ENCODE measurements around the gene KRTAP4-16.
"Not testable (repeated sequence)": the region's sequence is repeated elsewhere in the genome, so short reads cannot be mapped to it uniquely, and the experiment has no call there.

Gene KRTAP4-16

DNA sequence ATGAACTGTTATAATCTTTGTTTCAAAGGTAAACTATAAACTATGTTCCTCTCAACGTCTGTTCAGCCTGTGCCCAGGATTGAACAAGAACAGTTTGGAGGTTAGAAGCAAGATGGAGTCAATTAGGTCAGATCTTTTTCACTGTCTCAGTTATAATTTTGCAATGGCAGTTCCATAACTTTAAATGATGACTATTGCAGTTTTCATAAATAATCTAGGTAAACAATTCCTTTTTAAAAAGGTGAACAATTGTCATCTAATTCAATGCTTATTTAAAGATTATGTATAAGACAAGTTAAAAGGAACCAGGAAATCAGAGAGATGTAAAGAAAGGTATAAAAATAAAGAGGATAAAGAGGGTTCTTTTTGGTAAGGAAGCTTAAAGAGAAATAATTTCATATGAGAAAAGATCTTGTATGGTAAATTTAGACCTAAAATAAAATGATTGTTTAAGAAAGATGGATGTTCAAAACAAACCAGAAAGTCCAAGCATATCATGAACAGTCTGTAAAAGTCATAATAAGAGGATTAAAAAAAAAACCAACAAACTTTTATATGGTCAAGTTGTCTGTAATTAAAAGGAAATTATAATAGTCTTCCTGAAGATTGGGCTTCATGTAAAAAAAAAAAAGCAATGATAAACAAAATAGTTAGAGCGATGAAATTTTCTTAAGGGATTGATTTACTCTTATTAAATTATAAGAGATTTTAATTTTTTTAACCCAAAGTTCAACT lies 9.3 kb upstream of the KRTAP4-16 start:
- H3K79me2 ChIP-seq (ENCODE audit: insufficient read depth, low read length): no peaks in the 10 kb centered on the region
- no peak overlapping the region for H3K4me3 ChIP-seq (ENCODE audit: low read length, poor library complexity, severe bottlenecking)
- no peak overlapping the region for H3K9ac ChIP-seq (ENCODE audit: low read depth, low read length, poor library complexity, severe bottlenecking)
- H3K4me2 ChIP-seq (ENCODE audit: low read depth, low read length, poor library complexity, severe bottlenecking): no peak overlapping the region
- no peaks in the 10 kb centered on the region for H3K36me3 ChIP-seq (ENCODE audit: insufficient read depth, low read length)
- H3K27me3 ChIP-seq (ENCODE audit: insufficient read depth, low read length, poor library complexity, severe bottlenecking): no peaks in the 10 kb centered on the region
- H4K20me1 ChIP-seq (ENCODE audit: insufficient read depth, low read length, poor library complexity, severe bottlenecking): no peaks in the 10 kb centered on the region
- no peak overlapping the region for H2AFZ ChIP-seq (ENCODE audit: low read length)
- H3K9me2 ChIP-seq (replicated peaks; ENCODE audit: low read depth, low read length): no peaks in the 10 kb centered on the region
- peaks cover 32% of the 10 kb centered on the region for H3K4me1 ChIP-seq (ENCODE audit: insufficient read depth, low read length, poor library complexity, severe bottlenecking)
- TF ChIP-seq, protein P1, sequence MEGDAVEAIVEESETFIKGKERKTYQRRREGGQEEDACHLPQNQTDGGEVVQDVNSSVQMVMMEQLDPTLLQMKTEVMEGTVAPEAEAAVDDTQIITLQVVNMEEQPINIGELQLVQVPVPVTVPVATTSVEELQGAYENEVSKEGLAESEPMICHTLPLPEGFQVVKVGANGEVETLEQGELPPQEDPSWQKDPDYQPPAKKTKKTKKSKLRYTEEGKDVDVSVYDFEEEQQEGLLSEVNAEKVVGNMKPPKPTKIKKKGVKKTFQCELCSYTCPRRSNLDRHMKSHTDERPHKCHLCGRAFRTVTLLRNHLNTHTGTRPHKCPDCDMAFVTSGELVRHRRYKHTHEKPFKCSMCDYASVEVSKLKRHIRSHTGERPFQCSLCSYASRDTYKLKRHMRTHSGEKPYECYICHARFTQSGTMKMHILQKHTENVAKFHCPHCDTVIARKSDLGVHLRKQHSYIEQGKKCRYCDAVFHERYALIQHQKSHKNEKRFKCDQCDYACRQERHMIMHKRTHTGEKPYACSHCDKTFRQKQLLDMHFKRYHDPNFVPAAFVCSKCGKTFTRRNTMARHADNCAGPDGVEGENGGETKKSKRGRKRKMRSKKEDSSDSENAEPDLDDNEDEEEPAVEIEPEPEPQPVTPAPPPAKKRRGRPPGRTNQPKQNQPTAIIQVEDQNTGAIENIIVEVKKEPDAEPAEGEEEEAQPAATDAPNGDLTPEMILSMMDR (conservative IDR thresholded peaks at IDR 0.05; ENCODE audit: low read length): no peak
- TF ChIP-seq EZH2phosphoT487 (IDR thresholded peaks at IDR 0.05; ENCODE audit: borderline replicate concordance): no peak
- peaks cover 11% of the 10 kb centered on the region; the same call in 1 of the 2 replicates for H3K9me3 ChIP-seq (ENCODE audit: insufficient read depth, low read depth, low read length)
- H3F3A ChIP-seq (ENCODE audit: low read depth): peaks cover 2% of the 10 kb centered on the region; the same call in 1 of the 2 replicates

DNA sequence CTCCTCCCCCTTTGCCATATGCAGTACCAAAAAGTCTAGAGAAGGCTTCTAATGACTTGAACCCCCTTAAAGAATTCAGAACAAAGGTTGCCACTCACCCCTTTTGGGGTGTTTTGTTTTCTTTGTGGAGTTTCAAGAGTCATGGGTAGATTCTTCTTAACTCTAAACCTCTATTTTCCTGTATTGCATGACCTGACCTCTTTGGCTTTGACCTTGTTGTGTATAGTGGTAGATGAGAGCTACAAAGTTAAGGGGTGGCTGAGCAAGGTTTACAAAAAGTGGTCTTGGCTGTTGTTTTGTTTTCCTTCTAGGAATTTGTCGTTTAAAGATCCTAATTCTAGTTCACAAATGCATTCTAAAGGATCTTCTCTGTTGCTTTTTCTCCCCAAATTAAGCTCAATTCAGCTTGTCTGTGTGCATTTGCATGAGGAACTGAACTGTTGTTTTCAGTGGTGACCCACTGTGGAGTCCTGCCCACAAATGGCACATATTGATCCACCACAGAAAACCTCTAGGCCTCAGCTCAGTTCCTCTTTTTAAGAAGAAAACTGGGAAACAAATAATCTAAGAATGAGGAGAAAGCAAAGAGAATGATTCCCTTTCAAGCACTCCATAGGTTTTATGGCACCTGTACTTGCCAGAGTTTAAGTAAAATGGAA lies 6.8 kb upstream of the KRTAP4-16 start:
- not testable (repeated sequence) for H3F3A ChIP-seq (ENCODE audit: low read depth); H3K9ac ChIP-seq (ENCODE audit: low read depth, low read length, poor library complexity, severe bottlenecking); H3K9me2 ChIP-seq (replicated peaks; ENCODE audit: low read depth, low read length); H2AFZ ChIP-seq (ENCODE audit: low read length); H3K36me3 ChIP-seq (ENCODE audit: insufficient read depth, low read length); H3K4me3 ChIP-seq (ENCODE audit: low read length, poor library complexity, severe bottlenecking); H3K27me3 ChIP-seq (ENCODE audit: insufficient read depth, low read length, poor library complexity, severe bottlenecking); H3K79me2 ChIP-seq (ENCODE audit: insufficient read depth, low read length); H4K20me1 ChIP-seq (ENCODE audit: insufficient read depth, low read length, poor library complexity, severe bottlenecking)
- peaks cover 11% of the 10 kb centered on the region; the same call in 1 of the 2 replicates for H3K9me3 ChIP-seq (ENCODE audit: insufficient read depth, low read depth, low read length)
- H3K4me1 ChIP-seq (ENCODE audit: insufficient read depth, low read length, poor library complexity, severe bottlenecking): peaks cover 25% of the 10 kb centered on the region
- peak overlapping the region; percentile 2 for H3K4me2 ChIP-seq (ENCODE audit: low read depth, low read length, poor library complexity, severe bottlenecking)

DNA sequence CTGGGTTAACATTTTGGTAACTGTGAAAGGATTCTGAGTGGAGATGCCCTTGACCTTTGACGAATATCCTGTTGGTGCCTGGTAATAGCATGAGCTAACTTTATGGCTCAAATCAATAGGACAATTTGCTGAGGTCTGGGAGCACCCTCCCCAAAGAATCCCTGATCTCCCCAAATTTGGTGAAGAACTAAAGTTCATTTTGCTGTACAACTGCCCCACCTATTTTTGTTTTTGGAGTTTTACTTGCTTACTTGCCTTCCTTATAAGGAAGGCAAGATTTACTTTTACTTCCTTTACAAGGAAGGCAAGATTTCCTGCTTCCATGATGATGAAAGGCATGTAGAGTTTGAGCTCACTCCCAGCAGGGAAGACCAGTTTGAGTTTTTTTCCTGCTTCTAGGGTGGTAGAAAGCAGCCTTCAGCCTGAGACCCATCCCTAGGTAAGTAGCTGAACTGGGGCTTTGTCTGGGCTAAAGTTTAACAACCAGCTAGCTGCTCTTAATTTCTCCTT lies 6.0 kb upstream of the KRTAP4-16 start:
- H3K79me2 ChIP-seq (ENCODE audit: insufficient read depth, low read length): no peaks in the 10 kb centered on the region
- H3K36me3 ChIP-seq (ENCODE audit: insufficient read depth, low read length): no peaks in the 10 kb centered on the region
- peaks cover 25% of the 10 kb centered on the region for H3K4me1 ChIP-seq (ENCODE audit: insufficient read depth, low read length, poor library complexity, severe bottlenecking)
- no peaks in the 10 kb centered on the region for H3K9me2 ChIP-seq (replicated peaks; ENCODE audit: low read depth, low read length)
- H2AFZ ChIP-seq (ENCODE audit: low read length): peak overlapping the region; percentile 10; the same call in 1 of the 2 replicates
- no peak for TF ChIP-seq EZH2phosphoT487 (IDR thresholded peaks at IDR 0.05; ENCODE audit: borderline replicate concordance)
- TF ChIP-seq, protein P1 (conservative IDR thresholded peaks at IDR 0.05; ENCODE audit: low read length): no peak
- no peaks in the 10 kb centered on the region for H4K20me1 ChIP-seq (ENCODE audit: insufficient read depth, low read length, poor library complexity, severe bottlenecking)
- peaks cover 8% of the 10 kb centered on the region; the same call in 1 of the 2 replicates for H3K9me3 ChIP-seq (ENCODE audit: insufficient read depth, low read depth, low read length)
- peaks cover 2% of the 10 kb centered on the region; the same call in 1 of the 2 replicates for H3F3A ChIP-seq (ENCODE audit: low read depth)
- peak overlapping the region; percentile 2 for H3K4me2 ChIP-seq (ENCODE audit: low read depth, low read length, poor library complexity, severe bottlenecking)
- H3K27me3 ChIP-seq (ENCODE audit: insufficient read depth, low read length, poor library complexity, severe bottlenecking): no peaks in the 10 kb centered on the region
- no peak overlapping the region for H3K9ac ChIP-seq (ENCODE audit: low read depth, low read length, poor library complexity, severe bottlenecking)
- H3K4me3 ChIP-seq (ENCODE audit: low read length, poor library complexity, severe bottlenecking): peak overlapping the region; percentile 5

DNA sequence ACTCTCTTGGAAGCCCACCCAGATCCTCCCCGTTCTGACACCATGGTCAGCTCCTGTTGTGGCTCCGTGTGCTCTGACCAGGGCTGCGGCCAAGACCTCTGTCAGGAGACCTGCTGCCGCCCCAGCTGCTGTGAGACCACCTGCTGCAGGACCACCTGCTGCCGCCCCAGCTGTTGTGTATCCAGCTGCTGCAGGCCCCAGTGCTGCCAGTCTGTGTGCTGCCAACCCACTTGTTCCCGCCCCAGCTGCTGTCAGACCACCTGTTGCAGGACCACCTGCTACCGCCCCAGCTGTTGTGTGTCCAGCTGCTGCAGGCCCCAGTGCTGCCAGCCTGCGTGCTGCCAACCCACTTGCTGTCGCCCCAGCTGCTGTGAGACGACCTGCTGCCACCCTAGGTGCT lies 3.3 kb upstream of the KRTAP4-16 start, which contains the start of gene KRTAP4-9:
Gene KRTAP4-9, plus strand, starts transcription at position 43 of the 400 bp plus-strand sequence. Its CDS starts 0 bp downstream, at position 43.
- not testable (repeated sequence) for H2AFZ ChIP-seq (ENCODE audit: low read length)

DNA sequence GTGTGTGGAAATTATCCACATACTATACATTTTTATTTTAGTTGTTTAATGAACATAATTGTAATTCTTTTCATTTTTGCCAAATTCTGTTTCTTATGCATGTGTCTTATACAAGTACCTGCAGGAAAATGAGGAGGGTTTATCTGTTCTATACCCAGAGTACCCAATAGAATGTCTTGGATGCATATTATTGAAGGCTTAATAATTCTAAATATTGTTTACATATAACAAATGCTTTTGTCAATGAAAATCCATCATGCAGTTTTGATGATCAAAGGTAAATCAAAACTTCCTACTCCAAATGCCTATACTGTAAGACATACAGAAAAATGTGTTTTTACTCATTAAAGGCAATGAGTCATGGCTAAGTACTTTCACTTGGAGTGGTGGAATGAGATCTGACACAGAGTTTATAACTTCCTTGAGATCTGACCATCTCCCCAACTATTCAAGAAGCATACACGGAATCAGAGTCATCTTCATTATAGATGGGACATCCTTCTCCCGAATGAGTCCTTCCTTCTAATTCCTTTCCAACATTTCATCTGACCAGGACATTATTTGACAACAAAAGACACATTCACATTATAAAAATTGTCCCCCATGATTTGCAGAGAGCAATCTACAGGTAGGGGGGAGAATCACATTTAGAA lies 2.5 kb upstream of the KRTAP4-16 start:
- H4K20me1 ChIP-seq (ENCODE audit: insufficient read depth, low read length, poor library complexity, severe bottlenecking); H3K4me3 ChIP-seq (ENCODE audit: low read length, poor library complexity, severe bottlenecking); H3K9ac ChIP-seq (ENCODE audit: low read depth, low read length, poor library complexity, severe bottlenecking); H3K36me3 ChIP-seq (ENCODE audit: insufficient read depth, low read length); H3F3A ChIP-seq (ENCODE audit: low read depth); H3K27me3 ChIP-seq (ENCODE audit: insufficient read depth, low read length, poor library complexity, severe bottlenecking); H2AFZ ChIP-seq (ENCODE audit: low read length); H3K9me2 ChIP-seq (replicated peaks; ENCODE audit: low read depth, low read length); H3K9me3 ChIP-seq (ENCODE audit: insufficient read depth, low read depth, low read length); H3K79me2 ChIP-seq (ENCODE audit: insufficient read depth, low read length); H3K4me2 ChIP-seq (ENCODE audit: low read depth, low read length, poor library complexity, severe bottlenecking): not testable (repeated sequence)
- peaks cover 38% of the 10 kb centered on the region for H3K4me1 ChIP-seq (ENCODE audit: insufficient read depth, low read length, poor library complexity, severe bottlenecking)

More for the DNA sequence above, 3.3 kb upstream of the KRTAP4-16 start, which contains the start of gene KRTAP4-9:
- H3K27me3 ChIP-seq (ENCODE audit: insufficient read depth, low read length, poor library complexity, severe bottlenecking); H3K4me2 ChIP-seq (ENCODE audit: low read depth, low read length, poor library complexity, severe bottlenecking); H3K79me2 ChIP-seq (ENCODE audit: insufficient read depth, low read length); H3K4me3 ChIP-seq (ENCODE audit: low read length, poor library complexity, severe bottlenecking); H3K9ac ChIP-seq (ENCODE audit: low read depth, low read length, poor library complexity, severe bottlenecking); H3K36me3 ChIP-seq (ENCODE audit: insufficient read depth, low read length); H4K20me1 ChIP-seq (ENCODE audit: insufficient read depth, low read length, poor library complexity, severe bottlenecking); H3K9me2 ChIP-seq (replicated peaks; ENCODE audit: low read depth, low read length); H3F3A ChIP-seq (ENCODE audit: low read depth); H3K9me3 ChIP-seq (ENCODE audit: insufficient read depth, low read depth, low read length): not testable (repeated sequence)
- peaks cover 32% of the 10 kb centered on the region for H3K4me1 ChIP-seq (ENCODE audit: insufficient read depth, low read length, poor library complexity, severe bottlenecking)

All from Loucy (cell line).